IPS-NIHi11 (cell line): ENCODE results near the gene GRIN2A.

Experiments used
- DNase-seq: peaks from one replicate; pipeline ENCODE4 v3.0.0; 2012; ENCODE audit warnings: mixed read lengths, low spot score

Gene GRIN2A

DNA sequence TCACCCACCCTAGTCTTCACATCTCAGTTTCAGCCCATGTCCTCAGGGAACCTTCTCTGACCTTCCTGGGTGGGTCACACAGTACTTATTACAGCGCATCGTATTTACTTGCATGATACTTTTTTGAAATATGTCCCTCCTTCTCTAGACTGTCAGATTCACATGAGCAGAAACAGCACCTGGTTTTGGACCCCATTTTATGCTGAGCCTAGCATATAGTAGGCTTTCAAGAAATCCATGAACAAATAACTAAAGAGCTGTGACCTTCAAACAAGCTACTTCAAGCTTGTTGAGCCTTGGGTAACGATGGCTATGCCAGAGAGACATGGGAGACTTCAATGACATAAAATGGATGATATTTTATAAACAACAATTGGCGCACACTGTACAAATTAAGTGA is 150.3 kb downstream of the GRIN2A start:
- no peak for DNase-seq

DNA sequence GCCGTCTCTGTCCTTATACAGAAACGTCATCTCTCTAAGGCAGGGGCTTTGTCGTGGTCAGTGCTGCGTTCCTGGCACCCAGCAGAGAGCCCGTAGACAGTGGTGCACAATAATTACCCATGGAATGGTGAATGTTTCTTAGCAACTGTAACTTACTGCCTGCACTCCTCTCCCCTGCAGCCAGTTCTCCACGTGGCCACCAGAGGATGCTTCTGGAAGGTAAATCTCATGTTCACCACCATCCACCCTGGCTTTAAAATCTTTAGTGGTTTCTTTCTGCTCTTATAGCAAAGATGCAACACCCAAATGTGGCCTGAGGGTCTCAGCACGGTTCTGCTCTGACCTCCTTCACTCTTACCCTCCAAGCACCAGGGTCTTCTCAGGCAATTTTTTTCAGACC is 150.8 kb downstream of the GRIN2A start:
- DNase-seq: no peak

DNA sequence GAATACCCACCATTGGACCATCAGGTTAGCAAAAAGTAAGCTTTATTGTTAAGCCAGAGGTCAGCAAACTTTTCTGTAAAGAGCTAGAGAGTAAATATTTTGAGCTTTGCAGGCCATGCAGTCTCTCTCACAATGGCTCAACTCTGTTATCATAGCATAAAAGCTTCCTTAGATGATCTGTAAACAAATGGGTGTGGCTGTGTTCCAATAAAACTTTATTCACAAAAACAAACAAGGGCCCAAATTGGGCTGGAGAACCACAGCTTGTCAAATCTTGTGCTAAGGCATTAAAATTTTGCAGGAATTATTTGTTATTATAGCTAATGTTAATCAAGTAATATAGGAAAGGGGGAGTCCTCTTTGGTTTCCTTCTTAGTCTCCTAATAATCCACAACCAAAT is 153.6 kb downstream of the GRIN2A start:
- DNase-seq: no peak

DNA sequence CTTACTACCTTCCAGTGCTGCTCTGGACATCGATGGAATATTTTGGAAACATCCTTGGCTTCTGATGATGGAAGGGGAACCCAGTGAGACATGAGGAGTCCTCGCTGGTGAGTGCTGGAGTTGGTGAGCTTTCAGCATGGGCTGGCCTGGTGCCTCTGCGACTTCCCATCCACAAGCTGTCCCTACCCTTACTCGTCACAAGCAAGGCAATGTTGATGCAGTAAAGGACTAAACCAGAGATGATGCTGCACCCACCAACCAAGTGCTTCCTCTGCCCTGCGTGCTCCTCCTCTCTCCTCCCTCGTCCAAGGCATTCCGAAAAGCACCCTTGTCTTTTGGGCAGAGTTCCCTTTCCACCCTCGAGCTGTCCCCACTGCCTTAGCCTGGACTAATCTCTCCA is 154.7 kb downstream of the GRIN2A start:
- DNase-seq: no peak

DNA sequence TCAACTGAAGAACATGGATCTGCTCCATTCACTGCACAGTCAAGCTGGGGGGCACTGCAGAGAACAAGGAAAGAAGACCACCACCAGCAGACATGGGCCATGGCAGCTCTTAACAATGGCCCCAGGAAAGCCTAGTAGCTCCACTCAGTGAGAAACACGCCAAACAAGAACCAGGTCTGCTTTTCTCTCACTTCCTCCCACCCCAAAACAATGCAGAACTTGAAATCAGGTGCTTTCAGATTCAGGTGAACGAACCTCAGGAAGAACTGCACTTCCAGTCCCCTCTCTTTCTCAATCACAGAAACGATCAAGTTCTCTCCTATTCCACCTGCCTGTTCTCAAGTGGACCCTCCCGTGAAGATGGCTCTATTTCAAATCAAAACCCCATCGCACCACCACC is 155.6 kb downstream of the GRIN2A start:
- DNase-seq: no peak

DNA sequence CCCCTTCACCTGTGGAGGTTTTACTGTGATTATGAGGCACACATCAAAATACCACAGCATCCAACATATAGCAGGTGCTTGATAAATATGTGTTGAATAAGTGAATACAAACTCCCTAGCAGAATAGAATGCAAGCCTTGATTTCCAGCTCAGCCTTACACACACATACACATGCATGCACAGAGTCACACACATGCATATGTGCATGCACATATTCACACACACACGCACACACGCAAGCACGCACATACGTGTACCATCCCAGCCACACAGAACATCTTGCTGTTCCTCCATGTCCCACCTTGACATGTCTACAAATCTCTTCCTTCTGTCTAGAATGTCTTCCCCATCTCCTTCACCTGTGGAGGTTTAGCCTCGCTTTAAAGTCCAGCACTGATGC is 160.1 kb downstream of the GRIN2A start:
- DNase-seq: no peak

DNA sequence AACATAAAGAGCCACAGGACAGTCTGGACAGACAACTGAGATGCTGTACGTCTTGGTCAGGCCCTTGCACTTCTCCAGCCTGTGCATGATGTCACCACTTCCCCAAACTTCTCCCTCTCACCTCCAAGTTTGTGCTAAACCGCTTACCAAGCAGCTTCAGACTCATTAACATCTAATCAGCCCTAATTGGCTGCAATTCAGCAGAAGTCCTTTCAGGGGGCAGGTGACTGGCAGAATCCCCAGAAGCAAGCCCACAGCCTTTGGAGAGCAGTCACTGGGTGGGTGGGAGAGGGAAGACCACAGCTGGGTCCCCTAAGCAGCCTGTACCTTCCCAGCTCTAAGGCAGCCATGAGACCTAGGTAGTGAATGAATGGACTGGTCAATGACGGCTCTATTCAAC is 161.4 kb downstream of the GRIN2A start:
- DNase-seq: no peak

DNA sequence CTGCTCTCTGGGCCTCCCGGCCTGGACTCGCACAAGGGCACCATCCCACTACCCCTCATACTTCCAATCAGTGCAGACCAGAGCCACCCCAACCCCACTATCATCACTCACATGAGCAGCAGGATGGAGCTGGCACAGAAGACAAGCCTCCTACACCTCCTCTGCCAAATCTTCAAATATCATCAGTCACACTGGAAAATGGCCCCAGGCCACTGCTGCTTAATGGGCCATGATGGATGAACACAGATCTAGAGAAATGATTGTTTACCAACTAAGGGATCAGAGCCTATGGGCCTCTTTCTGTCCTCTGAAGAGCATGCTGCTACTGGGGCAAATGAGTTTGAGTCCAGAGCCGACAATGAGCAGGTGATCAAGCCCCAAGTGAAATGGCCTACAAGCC is 165.5 kb downstream of the GRIN2A start:
- no peak for DNase-seq

DNA sequence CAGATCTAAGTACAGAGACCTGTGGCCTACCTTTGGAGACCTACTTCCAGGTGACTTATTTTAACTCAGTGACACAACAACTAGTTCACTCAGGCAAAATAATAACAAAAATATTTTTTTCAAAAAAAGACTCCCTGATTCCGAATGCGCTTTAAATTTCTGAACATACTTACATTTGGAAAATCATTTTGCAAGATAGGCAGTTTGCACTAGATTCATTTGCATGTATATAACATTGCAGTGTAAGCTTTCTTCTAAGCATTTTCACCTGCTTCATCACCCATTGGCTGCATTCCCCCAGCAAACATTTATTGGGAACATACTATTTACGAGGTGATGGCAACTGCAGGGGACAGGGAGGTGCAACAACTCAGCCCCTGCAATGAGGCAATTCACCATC is 166.8 kb downstream of the GRIN2A start:
- no peak for DNase-seq

DNA sequence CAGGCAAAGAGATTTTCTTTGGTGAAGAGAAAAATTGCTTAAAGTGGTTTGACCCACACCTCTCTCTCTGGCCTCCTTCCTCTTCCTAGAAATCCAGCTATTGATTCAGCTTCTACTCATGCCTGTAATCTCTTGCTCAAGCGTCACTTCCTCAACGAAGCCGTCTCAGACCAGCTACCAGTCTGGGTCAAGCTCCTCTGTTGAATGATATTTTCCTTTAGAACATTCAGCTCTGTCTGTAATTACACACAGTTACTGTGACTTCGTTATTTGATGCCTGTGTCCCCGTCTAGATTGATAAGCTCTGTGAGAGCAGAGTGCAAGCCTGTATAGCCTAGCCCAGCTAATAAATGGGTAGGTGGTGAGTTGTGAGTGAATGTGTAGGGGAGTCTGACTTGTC is 168.5 kb downstream of the GRIN2A start:
- DNase-seq: no peak

DNA sequence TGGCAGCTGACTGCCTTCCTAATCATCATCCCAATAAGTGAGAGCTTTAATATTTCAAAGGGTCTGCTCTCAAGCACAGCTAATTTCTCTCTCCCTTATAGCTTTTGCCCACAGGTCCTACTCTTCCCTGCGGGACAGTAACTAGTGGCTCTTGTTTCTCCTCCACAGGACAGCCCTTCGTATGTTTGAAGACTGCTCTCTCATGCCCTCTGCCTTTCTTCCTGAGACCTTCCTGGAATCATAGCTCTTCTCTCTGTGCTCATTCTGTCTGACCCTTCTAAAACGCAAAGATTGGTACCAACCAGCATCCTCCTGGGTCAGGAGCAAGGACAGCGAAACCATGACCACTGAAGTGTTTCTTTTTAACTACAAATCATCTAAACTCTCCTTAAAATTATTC is 168.9 kb downstream of the GRIN2A start:
- no peak for DNase-seq

DNA sequence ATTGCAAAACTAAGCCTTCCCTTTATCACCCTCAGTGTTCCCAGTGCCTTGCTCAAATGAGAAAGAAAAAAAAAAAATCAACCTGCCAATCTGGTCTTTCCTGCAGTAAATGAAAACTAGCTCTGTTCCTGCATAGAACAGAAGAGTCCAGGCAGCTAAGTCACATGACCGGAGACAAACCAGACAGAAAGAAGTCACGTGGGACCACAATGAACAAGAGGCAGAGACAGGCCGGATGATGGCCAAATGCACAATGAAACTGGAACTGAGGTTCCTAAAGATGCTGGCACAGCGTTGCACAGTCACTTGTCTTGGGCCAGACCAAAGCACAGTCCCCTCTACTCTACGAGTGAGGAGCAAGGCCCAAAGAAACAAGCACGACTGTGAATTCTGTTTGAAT is 172.5 kb downstream of the GRIN2A start:
- no peak for DNase-seq

DNA sequence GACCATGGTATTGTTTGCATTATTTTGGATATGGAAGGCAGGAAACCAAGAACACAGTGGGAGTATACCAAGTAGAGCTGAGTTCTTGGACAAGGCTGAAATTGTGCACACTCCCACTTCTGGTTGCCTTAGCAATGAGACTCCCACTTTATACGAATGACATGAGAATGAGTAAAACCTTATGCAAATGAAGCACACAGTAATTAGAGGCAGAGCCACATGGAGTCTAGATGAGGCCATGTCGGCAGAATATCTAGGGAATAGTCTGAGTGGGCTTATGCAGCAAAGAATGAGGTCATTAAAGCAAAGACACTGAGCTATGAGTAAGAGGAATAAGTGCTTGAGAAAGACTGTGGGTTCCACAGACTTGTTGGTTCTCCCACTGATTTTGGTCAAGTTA is 178.7 kb downstream of the GRIN2A start:
- DNase-seq: no peak

DNA sequence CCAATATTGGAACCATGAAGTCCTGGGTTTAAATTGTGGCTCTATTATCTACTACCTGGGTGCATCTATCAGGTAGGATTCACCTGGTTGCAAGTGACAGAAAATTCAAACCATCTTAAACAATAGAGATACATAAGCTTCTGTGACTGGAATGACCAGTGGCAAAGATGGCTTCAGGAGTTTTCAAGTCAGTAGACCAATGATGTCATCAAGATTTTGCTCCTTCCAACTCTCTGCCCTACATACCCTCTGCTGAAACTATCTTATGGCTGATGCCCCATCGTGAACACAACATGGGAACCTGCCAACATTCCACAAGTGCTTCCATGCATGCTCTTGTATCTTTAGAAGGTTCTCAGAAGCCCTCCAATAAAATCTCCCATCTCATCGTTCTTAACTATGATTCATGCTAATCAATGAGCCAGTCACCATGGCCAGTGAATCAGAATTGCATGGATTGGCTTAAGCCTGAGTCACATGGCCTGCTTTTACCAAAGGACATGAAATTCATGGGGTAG is 180.9 kb downstream of the GRIN2A start:
- DNase-seq: no peak

DNA sequence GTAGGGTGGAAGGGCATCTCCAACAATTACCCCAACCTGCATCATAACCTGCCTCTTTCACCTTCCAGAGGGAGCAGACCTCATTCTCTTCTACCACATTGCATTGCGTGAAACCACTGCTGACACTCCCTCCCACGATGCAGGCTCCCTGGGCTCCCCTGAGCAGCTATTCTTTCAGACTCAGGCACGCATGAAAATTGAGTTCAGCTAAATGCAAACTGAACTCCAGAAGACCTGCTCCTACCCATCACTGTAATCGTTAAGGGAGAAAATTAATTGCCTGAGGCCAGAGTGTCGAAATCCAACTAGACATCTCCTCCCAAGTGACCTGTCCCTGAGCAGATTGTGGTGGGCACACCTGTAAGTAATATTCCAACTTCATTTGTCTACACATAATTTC is 186.0 kb downstream of the GRIN2A start:
- DNase-seq: no peak

DNA sequence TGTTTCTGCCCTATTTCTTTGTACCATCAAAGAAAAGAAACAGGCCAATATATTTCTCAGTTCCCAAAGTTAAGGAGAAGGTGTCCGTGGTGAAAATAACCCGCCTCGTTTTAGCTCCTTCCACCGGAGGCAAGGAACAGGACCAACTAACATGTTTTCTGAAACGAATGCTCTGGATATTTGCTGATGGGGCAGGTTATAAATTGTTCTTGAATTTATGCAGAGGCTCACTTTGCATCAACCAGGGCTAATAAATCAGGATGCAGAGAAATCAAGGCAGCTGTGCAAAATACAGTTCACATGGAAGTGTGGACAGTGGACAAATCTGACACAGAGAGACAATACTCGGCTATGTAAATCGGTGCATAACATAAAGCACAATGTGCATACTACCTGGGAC is 189.8 kb downstream of the GRIN2A start:
- no peak for DNase-seq

DNA sequence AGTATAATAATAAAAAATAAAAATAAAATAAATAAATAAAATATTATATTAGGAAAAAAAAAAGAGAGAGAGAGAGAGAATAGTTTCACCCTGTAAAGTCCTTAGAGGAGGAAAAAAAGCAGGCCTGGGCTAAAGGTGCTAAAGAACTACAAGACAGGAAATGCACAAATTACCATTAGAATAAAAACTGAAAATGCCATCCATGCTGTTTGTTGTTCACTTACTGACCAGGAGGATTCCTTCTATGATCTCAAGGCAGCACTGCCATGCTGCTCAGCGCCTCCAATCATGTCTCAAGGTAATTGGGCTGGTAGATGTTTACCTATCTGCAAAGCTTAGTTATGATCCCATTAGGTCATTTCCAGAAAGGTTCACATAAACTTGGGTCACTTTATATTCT is 201.2 kb downstream of the GRIN2A start:
- no peak for DNase-seq

DNA sequence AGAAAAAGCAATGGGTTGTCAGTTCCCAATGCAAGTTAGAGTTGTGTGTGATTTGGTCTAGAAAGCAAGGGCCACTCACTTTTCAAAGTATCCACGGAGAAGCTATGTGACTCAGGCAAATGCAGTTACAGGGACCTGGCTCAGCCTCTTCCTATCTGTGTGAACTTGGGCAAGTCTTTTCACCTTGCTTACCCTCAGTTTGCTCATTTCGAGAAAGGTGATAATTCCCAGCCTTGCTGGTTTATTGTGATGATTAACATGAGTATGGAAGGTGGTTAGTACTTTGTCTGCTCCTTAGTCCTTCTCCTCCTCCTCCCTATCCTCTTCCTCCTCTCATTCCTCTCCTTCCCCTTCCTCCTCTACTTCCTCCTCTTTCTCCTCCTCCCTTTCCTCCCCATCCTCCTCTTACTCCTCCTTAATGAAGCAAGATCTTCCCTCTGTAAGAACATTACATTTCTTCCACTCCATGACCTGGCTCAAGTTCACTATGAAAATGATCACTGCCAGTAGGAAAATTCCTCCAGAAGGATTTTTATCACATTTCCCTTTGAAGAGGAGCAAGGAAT is 204.0 kb downstream of the GRIN2A start:
- no peak for DNase-seq

DNA sequence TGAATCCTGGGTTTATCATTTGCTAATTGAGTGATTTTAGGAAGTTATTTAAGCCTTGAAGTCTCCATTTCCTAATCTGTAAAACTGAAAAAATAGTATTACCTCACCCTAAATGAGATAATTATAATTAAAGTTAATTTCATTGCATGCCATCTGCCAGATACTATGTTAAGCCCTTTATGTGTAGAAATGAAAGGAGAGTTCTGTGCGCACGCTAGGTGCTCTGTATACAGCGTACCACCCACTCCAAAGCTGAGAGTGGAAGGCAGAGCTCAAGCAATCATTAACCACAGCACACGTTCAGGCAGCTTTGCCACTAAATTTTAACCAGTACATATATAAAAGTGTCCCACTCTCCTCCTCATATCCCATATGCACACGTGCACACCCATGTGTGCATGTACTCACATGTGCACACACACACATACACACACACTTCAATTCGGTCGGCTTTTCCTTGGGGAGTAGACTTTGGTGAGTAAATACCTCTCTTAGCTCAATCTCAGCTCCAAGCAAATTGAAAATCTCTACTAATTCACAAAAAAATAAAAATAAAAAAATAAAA is 204.8 kb downstream of the GRIN2A start:
- no peak for DNase-seq

DNA sequence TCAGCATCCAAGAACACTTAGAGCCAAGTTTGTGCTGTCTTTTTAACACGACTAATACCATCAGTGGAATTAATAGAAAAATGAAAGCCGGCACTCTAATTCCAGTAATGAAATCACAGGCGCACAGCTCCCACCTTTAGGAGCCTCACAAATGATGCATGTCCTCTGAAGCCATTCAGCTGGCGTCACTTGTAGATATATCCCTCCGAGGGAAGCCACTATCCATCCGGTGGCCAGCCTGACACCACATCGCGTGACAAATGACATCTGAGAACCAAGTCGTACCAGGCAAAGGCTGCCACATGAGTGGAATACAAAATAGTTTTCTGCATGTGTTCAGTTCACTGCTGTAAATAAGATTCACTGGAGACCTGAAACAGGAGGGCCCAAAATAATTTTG is 205.6 kb downstream of the GRIN2A start:
- DNase-seq: no peak

DNA sequence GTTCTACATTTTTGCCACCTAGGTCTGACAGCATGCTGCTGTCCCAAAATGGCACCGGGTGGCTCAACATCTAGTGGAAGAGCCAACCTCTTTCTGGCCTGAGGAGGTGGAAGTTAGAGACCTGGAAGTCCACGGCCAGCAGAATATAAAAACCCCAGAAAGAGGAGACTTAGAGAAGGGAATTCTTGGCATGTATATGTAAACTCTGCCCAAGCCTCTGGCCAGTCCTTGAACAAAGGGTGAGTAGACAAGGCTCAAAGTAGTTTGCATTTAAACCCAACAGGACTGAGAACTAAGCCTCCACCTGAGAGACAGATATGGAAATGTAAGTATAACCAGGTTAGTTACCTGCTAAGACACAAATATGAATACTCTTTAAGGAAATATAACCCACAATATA is 210.3 kb downstream of the GRIN2A start:
- DNase-seq: no peak

DNA sequence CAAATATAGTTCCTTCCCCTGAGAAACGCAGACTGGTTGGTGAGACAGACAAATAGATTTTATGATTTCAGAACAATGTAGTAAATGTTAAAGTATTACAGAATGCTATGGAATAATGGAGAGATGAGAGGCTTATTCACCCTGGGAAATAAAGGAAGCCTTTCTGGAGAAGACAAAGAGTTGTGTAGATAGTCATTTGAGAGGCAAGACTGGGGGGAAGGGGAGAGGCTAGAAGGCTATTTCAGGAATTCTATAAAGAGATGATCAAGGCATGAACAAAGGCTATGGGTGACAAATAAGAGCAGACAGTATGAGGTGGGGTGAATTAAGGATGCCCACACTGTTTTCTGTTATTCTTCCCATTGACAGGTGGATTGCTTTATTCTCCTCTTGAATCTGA is 211.4 kb downstream of the GRIN2A start:
- no peak for DNase-seq

DNA sequence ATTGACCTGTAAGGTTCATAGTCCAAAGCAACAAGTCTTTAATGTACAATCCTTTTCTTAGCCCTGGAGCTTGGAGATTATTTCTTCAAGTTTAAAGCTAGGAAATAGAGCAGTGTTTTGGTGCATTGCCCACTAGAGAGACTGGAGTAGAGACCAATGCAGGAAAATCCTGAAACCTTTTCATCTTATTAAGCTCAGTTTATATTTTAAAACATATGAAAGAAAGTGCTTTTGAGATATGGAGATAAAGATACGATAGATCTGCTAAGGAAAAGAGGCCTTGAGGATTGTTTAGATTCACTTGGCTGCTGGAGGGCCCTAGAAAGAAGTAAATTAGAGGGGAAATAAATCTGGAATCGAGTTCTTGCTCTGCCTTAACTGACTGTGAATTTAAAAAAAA is 212.0 kb downstream of the GRIN2A start:
- DNase-seq: no peak

DNA sequence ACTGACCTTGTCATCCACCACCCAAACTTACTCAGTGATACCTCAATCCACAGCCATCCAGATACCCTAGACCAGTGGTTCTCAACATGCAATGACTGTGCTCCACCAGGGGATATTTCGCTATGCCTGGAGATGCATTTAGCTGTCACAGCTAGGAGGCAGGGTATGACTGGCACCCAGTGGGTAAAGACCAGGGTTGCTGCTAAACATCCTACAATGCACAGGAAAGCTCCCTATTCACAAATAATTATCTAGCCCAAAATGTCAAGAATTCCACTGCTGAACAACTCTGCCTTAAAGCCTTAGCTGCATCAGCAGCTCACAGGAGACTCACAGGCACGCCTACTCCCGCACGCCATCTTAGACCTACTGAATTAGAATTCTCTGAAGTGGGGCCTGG is 212.6 kb downstream of the GRIN2A start:
- no peak for DNase-seq
